PC-3 (cell line): Measurements from ENCODE around the gene ZFYVE9. TPM values are rescaled to one million over a fixed set of nuclear protein-coding genes. Genes with fewer than 3 reads are reported as not detected.

Experiments
- ATAC-seq: fragments of 200-7000 bp; cut with Tn5 transposase; 2 replicates; pipeline ENCODE4 v1.9.1; 2020; ENCODE audit warnings: mild to moderate bottlenecking, moderate library complexity
- BruUV-seq: library from RNA; stranded (reverse); fragments of 400-500 nt; replicated peaks from 2 replicates; lab custom pipeline; 2021; lab: Mats Ljungman, UMichigan
- CTCF ChIA-PET: fragments of 300-600 bp; sonication (Branson Sonifier 250); formaldehyde crosslinking; loops from one replicate; lab custom pipeline; 2022; ENCODE audit warnings: antibody characterized with exemption; lab: Charles Lee
- POLR2A ChIA-PET: fragments of 300-600 bp; sonication (Branson Sonifier 250); formaldehyde crosslinking; loops from one replicate; lab custom pipeline; 2022; ENCODE audit warnings: antibody characterized with exemption; ENCODE audit not compliant: unreplicated experiment; lab: Charles Lee
- DNase-seq: peaks from one replicate; pipeline ENCODE4 v3.0.0-alpha.2; 2015
- H2AFZ ChIP-seq: fragments of 300-600 bp; sonication (generic); 2 replicates; pipeline ENCODE4 v1.6.0; 2016; ENCODE audit warnings: antibody characterized with exemption, low read length
- H3F3A ChIP-seq: fragments of 300-600 bp; sonication (generic); one replicate; pipeline ENCODE4 v1.6.0; 2017; ENCODE audit warnings: antibody characterized with exemption, low read length, control low read depth, mild to moderate bottlenecking; ENCODE audit not compliant: unreplicated experiment
- H3K27ac ChIP-seq: fragments of 300-600 bp; sonication (generic); 2 replicates; pipeline ENCODE4 v1.5.1; 2016; ENCODE audit warnings: mild to moderate bottlenecking, low read length
- H3K27me3 ChIP-seq: fragments of 300-600 bp; sonication (generic); 2 replicates; pipeline ENCODE4 v1.6.1; 2016; ENCODE audit warnings: low read length, mixed read lengths
- H3K36me3 ChIP-seq: fragments of 300-600 bp; sonication (generic); 2 replicates; pipeline ENCODE4 v1.6.1; 2016; ENCODE audit warnings: low read depth, mixed run types, low read length, mixed read lengths
- H3K4me1 ChIP-seq: fragments of 300-600 bp; sonication (generic); 2 replicates; pipeline ENCODE4 v1.5.1; 2016; ENCODE audit warnings: low read length; ENCODE audit not compliant: insufficient read depth
- H3K4me2 ChIP-seq: fragments of 300-600 bp; sonication (generic); 2 replicates; pipeline ENCODE4 v1.6.0; 2016; ENCODE audit warnings: low read length
- H3K4me3 ChIP-seq: fragments of 300-600 bp; sonication (generic); 2 replicates; pipeline ENCODE4 v1.5.1; 2016; ENCODE audit warnings: mild to moderate bottlenecking, low read length, mixed read lengths
- H3K79me2 ChIP-seq: fragments of 300-600 bp; sonication (generic); 2 replicates; pipeline ENCODE4 v1.6.1; 2017; ENCODE audit warnings: low read length, mixed read lengths
- H3K9ac ChIP-seq: fragments of 300-600 bp; sonication (generic); 2 replicates; pipeline ENCODE4 v1.6.0; 2016; ENCODE audit warnings: mild to moderate bottlenecking, low read length
- H3K9me2 ChIP-seq: fragments of 300-600 bp; sonication (generic); replicated peaks from 2 replicates; pipeline ENCODE4 v1.6.1; 2016; ENCODE audit warnings: mixed run types, low read length, mixed read lengths
- H3K9me3 ChIP-seq: fragments of 300-600 bp; sonication (generic); 2 replicates; pipeline ENCODE4 v1.6.1; 2016; ENCODE audit warnings: low read length, mixed read lengths
- H4K20me1 ChIP-seq: fragments of 300-600 bp; sonication (generic); 2 replicates; pipeline ENCODE4 v1.6.1; 2016; ENCODE audit warnings: low read length, mixed read lengths
- EZH2 ChIP-seq: fragments of 300-600 bp; sonication (generic); IDR thresholded peaks from one replicate; pipeline ENCODE4 v1.6.1; 2017; ENCODE audit warnings: antibody characterized with exemption, mild to moderate bottlenecking, low read length; ENCODE audit not compliant: unreplicated experiment
- EZH2phosphoT487 ChIP-seq: fragments of 300-600 bp; sonication (generic); IDR thresholded peaks from 2 replicates; pipeline ENCODE4 v1.6.1; 2018; ENCODE audit warnings: mild to moderate bottlenecking, antibody characterized with exemption, low read length, borderline replicate concordance
- intact Hi-C: fragments of 100-400 bp; cut with micrococcal nuclease; formaldehyde crosslinking; loops from 2 replicates; pipeline ENCODE4 v1.9.0; 2023
- total RNA-seq: library from RNA; depleted of rRNA; stranded (reverse); fragments of >200 nt; gene quantifications from 2 replicates; pipeline ENCODE4 v1.2.3, GENCODE V29; 2014
- TF ChIP-seq, protein P1 (sequence below): fragments of 300-600 bp; sonication (generic); conservative IDR thresholded peaks from 2 replicates; pipeline ENCODE4 v1.5.1; 2017; ENCODE audit warnings: antibody characterized with exemption, low read depth, mild to moderate bottlenecking, low read length

The ZFYVE9 gene
- total RNA-seq, 1 experiment from 2014 or later = 14.2 TPM

DNA sequence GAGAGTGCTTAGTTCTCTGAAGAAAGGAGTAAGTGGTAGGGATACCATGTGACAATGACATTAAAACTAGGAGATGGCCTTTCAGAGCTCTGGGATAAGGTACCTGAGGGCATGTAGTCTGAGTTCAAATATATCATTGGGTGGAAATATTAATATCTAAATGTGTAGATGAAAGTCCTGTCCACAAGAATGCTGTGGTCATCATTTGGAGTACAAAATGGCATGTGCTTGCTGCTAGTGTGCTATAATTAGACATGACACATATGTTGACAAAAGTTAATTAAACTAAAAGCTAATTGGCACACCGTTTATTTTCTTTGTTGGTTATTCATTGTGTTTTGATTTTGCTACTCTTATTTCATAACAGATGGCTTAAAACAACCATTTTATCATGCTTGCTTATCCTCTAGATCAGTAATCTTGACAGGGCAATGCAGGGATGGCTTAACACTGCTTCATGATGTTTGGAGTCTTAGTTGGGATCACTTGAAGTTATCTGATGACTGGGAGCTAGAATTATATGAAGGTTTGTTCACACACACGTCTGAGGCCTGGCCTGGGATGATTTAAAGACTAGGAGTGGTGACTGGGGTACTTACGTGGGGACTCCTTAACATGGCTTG, 193.1 kb downstream of the ZFYVE9 start:
- H3K4me1 ChIP-seq = no peaks in the 10 kb centered on the region
- no TSS peak for BruUV-seq
- no peaks in the 10 kb centered on the region for H3K79me2 ChIP-seq
- H2AFZ ChIP-seq = no peak overlapping the region
- no peak overlapping the region for H3K4me2 ChIP-seq
- H3K36me3 ChIP-seq = no peaks in the 10 kb centered on the region
- no peaks in the 10 kb centered on the region for H4K20me1 ChIP-seq
- intact Hi-C loops = no loop called here
- H3K9me3 ChIP-seq = no peaks in the 10 kb centered on the region
- no peak overlapping the region for H3K4me3 ChIP-seq
- no peak overlapping the region for H3K9ac ChIP-seq
- ATAC-seq (no peak), DNase-seq (no peak)
- H3K27ac ChIP-seq = no peak overlapping the region
- ChIA-PET CTCF (no interaction called here), POLR2A (no interaction called here)
- no peaks in the 10 kb centered on the region for H3F3A ChIP-seq
- no peaks in the 10 kb centered on the region for H3K27me3 ChIP-seq
- no peaks in the 10 kb centered on the region for H3K9me2 ChIP-seq
- TF ChIP-seq EZH2phosphoT487 = no peak
- TF ChIP-seq, protein P1, sequence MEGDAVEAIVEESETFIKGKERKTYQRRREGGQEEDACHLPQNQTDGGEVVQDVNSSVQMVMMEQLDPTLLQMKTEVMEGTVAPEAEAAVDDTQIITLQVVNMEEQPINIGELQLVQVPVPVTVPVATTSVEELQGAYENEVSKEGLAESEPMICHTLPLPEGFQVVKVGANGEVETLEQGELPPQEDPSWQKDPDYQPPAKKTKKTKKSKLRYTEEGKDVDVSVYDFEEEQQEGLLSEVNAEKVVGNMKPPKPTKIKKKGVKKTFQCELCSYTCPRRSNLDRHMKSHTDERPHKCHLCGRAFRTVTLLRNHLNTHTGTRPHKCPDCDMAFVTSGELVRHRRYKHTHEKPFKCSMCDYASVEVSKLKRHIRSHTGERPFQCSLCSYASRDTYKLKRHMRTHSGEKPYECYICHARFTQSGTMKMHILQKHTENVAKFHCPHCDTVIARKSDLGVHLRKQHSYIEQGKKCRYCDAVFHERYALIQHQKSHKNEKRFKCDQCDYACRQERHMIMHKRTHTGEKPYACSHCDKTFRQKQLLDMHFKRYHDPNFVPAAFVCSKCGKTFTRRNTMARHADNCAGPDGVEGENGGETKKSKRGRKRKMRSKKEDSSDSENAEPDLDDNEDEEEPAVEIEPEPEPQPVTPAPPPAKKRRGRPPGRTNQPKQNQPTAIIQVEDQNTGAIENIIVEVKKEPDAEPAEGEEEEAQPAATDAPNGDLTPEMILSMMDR = no peak
- no peak for TF ChIP-seq EZH2

DNA sequence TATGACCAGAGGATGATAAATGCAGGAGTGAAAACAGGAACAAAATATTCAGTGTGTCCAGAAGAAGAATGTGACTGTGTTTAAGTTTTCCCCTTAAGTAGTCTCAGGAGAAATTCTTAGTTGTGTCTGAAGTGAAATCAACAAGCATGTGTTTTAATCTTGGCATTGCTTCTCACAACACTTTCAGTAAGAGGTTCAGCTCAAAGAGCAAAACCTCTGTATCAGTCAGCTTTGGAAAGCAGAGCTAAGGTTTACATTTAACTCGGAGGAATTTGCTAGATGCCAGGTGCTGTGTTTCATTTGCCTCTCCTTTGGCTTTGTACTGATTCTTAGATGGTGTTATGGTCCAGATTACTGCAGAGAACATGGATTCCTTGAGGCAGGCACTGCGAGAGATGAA, 195.6 kb downstream of the ZFYVE9 start:
- Histone ChIP-seq H3K79me2 (no peaks in the 10 kb centered on the region), H3K27ac (no peak overlapping the region), H3K4me2 (no peak overlapping the region), H3K4me1 (no peaks in the 10 kb centered on the region), H3K9me2 (no peaks in the 10 kb centered on the region), H4K20me1 (no peaks in the 10 kb centered on the region), H3K9ac (no peak overlapping the region), H3K9me3 (no peaks in the 10 kb centered on the region), H2AFZ (no peak overlapping the region), H3F3A (no peaks in the 10 kb centered on the region), H3K27me3 (no peaks in the 10 kb centered on the region), H3K4me3 (no peak overlapping the region), H3K36me3 (no peaks in the 10 kb centered on the region)
- ChIA-PET CTCF (no interaction called here), POLR2A (no interaction called here)
- TF ChIP-seq, protein P1 = no peak
- ATAC-seq (no peak), DNase-seq (no peak)
- intact Hi-C loops = no loop called here
- BruUV-seq = no TSS peak

DNA sequence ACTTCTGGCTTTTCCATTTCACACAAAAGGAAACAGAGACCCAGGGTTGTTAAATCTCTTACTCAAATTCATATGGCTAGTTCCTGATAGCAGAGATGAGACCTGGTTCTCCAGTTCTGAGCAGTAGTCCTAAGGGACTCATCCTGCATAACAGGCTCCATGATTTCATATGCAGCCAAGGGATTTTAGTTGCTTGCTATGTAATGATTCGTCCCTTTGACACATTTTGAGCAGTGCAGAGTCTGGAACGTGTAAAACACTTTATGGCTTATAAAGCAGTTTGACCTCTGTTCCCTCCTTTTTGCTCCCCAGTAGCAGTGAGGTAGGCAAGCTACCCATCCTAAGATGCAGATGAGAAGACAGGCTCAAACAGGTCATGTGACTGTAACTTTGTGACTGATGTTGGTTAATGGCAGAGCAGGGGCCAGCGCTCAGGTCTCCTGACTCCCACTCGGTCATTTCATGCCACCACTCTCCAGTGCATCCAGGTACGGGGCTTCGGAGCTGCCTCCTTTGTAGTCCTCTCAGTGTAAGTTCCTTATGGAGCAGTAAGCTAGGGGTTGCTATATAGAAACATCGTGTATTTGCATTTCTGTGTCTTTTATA, 199.9 kb downstream of the ZFYVE9 start:
- no peaks in the 10 kb centered on the region for H3K27me3 ChIP-seq
- intact Hi-C loops = no loop called here
- no peaks in the 10 kb centered on the region for H3K9me2 ChIP-seq
- no peaks in the 10 kb centered on the region for H3K9me3 ChIP-seq
- no peaks in the 10 kb centered on the region for H3K36me3 ChIP-seq
- H3F3A ChIP-seq = no peaks in the 10 kb centered on the region
- TF ChIP-seq, protein P1 = no peak
- TF ChIP-seq EZH2 = no peak
- TF ChIP-seq EZH2phosphoT487 = no peak
- no peak overlapping the region for H3K4me3 ChIP-seq
- ChIA-PET CTCF (no interaction called here), POLR2A (no interaction called here)
- no TSS peak for BruUV-seq
- no peak overlapping the region for H3K27ac ChIP-seq
- DNase-seq (no peak), ATAC-seq (no peak)
- H3K9ac ChIP-seq = no peak overlapping the region
- no peaks in the 10 kb centered on the region for H3K79me2 ChIP-seq
- H3K4me2 ChIP-seq = no peak overlapping the region
- peaks cover 5% of the 10 kb centered on the region; the same call in 1 of the 2 replicates for H3K4me1 ChIP-seq
- H4K20me1 ChIP-seq = no peaks in the 10 kb centered on the region
- H2AFZ ChIP-seq = no peak overlapping the region
